ENCODE results near the gene MRPL57. TPM values are rescaled to one million over a fixed set of nuclear protein-coding genes. Genes with fewer than 3 reads are reported as not detected.
"Not testable (repeated sequence)": the region's sequence is repeated elsewhere in the genome, so short reads cannot be mapped to it uniquely, and the experiment has no call there.

Gene MRPL57
- total RNA-seq, 4 donors from 2014 or later, result 10.1 to 24.3 (median 15.5) TPM

GRCh38 chr13:21202767-21203531 lies 26.5 kb downstream of the MRPL57 start:
- no peak for TF ChIP-seq POLR2A (IDR thresholded peaks at IDR 0.05)
- TF ChIP-seq, protein P1, sequence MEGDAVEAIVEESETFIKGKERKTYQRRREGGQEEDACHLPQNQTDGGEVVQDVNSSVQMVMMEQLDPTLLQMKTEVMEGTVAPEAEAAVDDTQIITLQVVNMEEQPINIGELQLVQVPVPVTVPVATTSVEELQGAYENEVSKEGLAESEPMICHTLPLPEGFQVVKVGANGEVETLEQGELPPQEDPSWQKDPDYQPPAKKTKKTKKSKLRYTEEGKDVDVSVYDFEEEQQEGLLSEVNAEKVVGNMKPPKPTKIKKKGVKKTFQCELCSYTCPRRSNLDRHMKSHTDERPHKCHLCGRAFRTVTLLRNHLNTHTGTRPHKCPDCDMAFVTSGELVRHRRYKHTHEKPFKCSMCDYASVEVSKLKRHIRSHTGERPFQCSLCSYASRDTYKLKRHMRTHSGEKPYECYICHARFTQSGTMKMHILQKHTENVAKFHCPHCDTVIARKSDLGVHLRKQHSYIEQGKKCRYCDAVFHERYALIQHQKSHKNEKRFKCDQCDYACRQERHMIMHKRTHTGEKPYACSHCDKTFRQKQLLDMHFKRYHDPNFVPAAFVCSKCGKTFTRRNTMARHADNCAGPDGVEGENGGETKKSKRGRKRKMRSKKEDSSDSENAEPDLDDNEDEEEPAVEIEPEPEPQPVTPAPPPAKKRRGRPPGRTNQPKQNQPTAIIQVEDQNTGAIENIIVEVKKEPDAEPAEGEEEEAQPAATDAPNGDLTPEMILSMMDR (IDR thresholded peaks at IDR 0.05), result no peak
- H3K36me3 ChIP-seq, result no peaks in the 10 kb centered on the region
- no peak for DNase-seq

DNA sequence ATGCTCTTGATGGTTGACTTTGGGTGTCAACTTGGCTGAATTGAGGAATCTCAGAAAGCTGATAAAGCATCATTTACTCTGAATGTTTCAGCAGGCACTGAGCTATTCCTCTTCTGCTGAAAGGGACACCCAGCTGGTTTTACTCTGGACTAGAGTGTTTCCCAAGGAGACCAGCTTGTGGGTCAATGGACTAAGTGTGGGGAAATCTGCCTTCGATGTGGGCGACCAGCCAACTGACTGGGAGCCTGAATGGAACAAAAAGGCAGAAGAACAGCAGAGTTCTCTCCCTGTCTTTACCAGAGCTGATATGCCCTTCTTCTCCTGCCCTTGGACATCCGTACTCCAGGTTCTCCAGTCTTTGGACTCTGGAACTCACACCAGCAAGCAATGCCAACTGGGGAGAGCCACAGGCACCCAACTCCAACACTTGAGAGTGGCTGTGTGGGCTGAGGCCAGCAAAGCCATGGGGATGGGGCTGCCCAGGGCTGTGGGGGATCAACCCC lies 32.2 kb downstream of the MRPL57 start:
- TF ChIP-seq, protein P1 (IDR thresholded peaks at IDR 0.05), result no peak
- no peak for TF ChIP-seq POLR2A (IDR thresholded peaks at IDR 0.05)

More at GRCh38 chr13:21202767-21203531, 26.5 kb downstream of the MRPL57 start:
- Histone ChIP-seq H3K9me3 (peaks cover 0 to 4% (median 0%) of the 10 kb centered on the region in 4 donors), H3K27ac (no peak overlapping the region), H3K4me1 (no peaks in the 10 kb centered on the region), H3K4me3 (no peak overlapping the region), H3K27me3 (no peaks in the 10 kb centered on the region)

DNA sequence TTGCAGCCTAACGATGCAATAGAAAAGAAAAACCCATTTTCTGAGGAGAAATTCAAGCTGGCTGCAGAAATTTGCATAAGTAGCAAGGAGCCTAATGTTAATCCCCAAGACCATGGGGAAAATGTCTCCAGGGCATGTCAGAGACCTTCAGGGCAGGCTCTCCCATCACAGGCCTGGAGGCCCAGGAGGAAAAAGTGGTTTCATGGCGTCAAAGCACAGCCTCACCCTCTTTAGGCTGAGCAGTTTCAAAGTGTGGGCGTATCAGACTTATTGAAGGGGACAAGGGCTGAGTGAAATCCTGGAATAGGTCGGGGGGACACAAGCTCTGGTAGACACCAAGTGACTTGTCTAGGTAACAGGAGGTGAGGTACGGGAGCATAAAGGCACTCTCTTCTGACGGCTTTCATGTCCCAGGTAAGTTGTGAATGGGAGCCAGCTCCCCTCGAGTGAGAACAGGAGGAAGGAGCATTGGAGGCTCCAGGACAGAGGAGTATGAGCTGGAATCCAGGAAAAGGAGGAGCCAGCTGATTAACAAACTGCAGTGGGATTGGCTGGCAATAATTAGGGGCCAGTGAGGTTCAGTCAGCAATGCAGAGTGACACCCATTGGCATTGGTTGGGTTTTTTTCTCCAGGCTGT lies 35.8 kb downstream of the MRPL57 start:
- no peak for DNase-seq
- no peaks in the 10 kb centered on the region for H3K4me1 ChIP-seq
- H3K4me3 ChIP-seq, result no peak overlapping the region
- no peaks in the 10 kb centered on the region for H3K27me3 ChIP-seq
- H3K36me3 ChIP-seq, result no peaks in the 10 kb centered on the region
- no peak overlapping the region for H3K27ac ChIP-seq
- TF ChIP-seq POLR2A (IDR thresholded peaks at IDR 0.05), result no peak
- TF ChIP-seq, protein P1 (IDR thresholded peaks at IDR 0.05), result no peak
- H3K9me3 ChIP-seq, result no peaks in the 10 kb centered on the region

More for the DNA sequence above, 32.2 kb downstream of the MRPL57 start:
- no peaks in the 10 kb centered on the region for H3K4me1 ChIP-seq
- H3K27me3 ChIP-seq, result no peaks in the 10 kb centered on the region
- DNase-seq, result no peak
- H3K27ac ChIP-seq, result no peak overlapping the region
- H3K4me3 ChIP-seq, result no peak overlapping the region
- H3K36me3 ChIP-seq, result no peaks in the 10 kb centered on the region
- no peaks in the 10 kb centered on the region for H3K9me3 ChIP-seq

GRCh38 chr13:21215419-21215818 lies 39.0 kb downstream of the MRPL57 start:
- not testable (repeated sequence) for H3K27ac ChIP-seq, H3K4me1 ChIP-seq, DNase-seq, H3K9me3 ChIP-seq, H3K27me3 ChIP-seq, H3K4me3 ChIP-seq, H3K36me3 ChIP-seq

DNA sequence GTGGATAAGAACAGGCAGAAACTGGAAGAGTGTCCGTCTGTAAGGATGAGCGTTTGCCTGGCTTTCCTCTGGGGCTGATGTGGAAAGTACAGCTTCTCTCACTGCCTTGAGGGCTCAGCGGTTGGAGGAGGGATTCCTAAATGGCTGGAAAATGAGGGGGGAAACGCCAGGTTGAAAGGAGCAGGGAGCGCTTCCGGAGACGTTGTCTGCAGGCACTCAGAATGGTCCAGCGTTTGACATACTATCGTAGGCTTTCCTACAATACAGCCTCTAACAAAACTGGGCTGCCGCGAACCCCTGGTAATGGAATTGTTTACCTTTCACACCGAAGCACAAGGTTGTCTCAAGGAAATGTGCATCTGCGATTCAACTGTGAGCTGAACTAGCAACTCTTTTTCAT lies 39.9 kb downstream of the MRPL57 start:
- DNase-seq, result no peak
- Histone ChIP-seq H3K9me3 (no peaks in the 10 kb centered on the region), H3K27ac (no peak overlapping the region), H3K4me3 (no peak overlapping the region), H3K36me3 (no peaks in the 10 kb centered on the region), H3K27me3 (no peaks in the 10 kb centered on the region), H3K4me1 (no peaks in the 10 kb centered on the region)
- TF ChIP-seq, protein P1 (IDR thresholded peaks at IDR 0.05), result no peak

DNA sequence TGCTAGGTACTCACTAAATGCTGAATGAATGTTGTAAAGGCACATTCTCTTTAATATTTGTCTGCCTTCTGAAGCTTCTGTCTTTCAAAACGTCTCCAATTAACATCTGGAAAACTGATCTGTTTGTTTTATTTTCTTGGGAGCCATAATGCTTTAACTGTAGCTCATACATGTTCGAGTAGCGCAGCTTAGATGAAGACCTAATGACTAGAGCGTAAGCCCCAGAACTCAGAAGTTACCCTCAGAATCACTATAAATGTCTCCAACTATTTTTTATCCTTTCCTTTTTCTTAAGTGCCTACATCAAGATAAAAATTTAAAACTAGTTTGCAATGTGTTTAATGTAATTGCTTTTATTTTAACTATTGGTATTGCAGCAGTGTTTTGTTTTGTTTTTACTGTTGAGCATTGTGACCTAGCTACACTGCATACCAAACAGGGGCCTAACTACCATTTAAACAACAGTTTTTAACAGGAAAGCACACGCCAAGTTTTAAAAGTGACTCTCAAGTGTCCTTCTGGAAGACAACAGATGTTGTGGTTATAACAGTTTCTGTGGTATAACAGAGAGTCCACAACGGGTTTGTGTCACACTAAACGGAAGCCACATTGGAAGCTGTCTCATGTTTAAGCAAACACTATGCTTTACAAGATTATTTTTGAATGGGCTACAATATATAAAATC lies 42.0 kb downstream of the MRPL57 start:
- no peak for DNase-seq
- no peaks in the 10 kb centered on the region for H3K36me3 ChIP-seq
- H3K27ac ChIP-seq, result no peak overlapping the region

More for the DNA sequence above, 42.0 kb downstream of the MRPL57 start:
- no peak overlapping the region for H3K4me3 ChIP-seq
- TF ChIP-seq, protein P1 (IDR thresholded peaks at IDR 0.05), result no peak
- no peaks in the 10 kb centered on the region for H3K4me1 ChIP-seq
- H3K9me3 ChIP-seq, result no peaks in the 10 kb centered on the region
- H3K27me3 ChIP-seq, result no peaks in the 10 kb centered on the region

Data from Peyer's patch (tissue), 4 donors.